Spleen (tissue), 11 donors: ENCODE data around the gene FABP2. TPM values are rescaled to one million over a fixed set of nuclear protein-coding genes. Genes with fewer than 3 reads are reported as not detected.
A peak's percentile ranks its signal among the peaks of the same experiment; 100 is the strongest.

ENCODE experiments used
- DNase-seq: peaks from one replicate; pipeline ENCODE4 v3.0.0-alpha.2; 2020
- H3K27ac ChIP-seq, 8 donors: fragments of 200-600 bp; sonication (generic) in 7 of 8; 1 replicate in 4 of 8; 2 replicates in 4 of 8; pipeline versions ENCODE4 v1.5.0 to v1.8.0; 2016 to 2021; ENCODE audit warnings: inconsistent platforms in 4 of 8, mild to moderate bottlenecking in 4 of 8, moderate library complexity in 1 of 8
- H3K27me3 ChIP-seq, 7 donors: fragments of 200-600 bp; sonication (generic) in 6 of 7; replicated peaks in 1 of 7; 1 replicate in 4 of 7; 2 replicates in 3 of 7; pipeline versions ENCODE4 v1.5.0 to v1.8.0; 2016 to 2021; ENCODE audit warnings: inconsistent platforms in 3 of 7, mild to moderate bottlenecking in 1 of 7
- H3K36me3 ChIP-seq, 6 donors: fragments of 200-600 bp; sonication (generic) in 5 of 6; 1 replicate in 4 of 6; 2 replicates in 2 of 6; pipeline versions ENCODE4 v1.5.0 to v1.8.0; 2016 to 2021; ENCODE audit warnings: inconsistent platforms in 2 of 6
- H3K4me1 ChIP-seq, 6 donors: fragments of 200-600 bp; sonication (generic) in 5 of 6; 1 replicate in 3 of 6; 2 replicates in 3 of 6; pipeline versions ENCODE4 v1.5.0 to v1.8.0; 2016 to 2021; ENCODE audit warnings: inconsistent platforms in 3 of 6
- H3K4me3 ChIP-seq, 8 donors: fragments of 200-600 bp; sonication (generic) in 7 of 8; 1 replicate in 4 of 8; 2 replicates in 4 of 8; pipeline versions ENCODE4 v1.5.0 to v1.8.0; 2016 to 2021; ENCODE audit warnings: inconsistent platforms in 4 of 8, mild to moderate bottlenecking in 4 of 8, moderate library complexity in 2 of 8
- H3K9me3 ChIP-seq, 8 donors: fragments of 200-600 bp; sonication (generic) in 7 of 8; 1 replicate in 4 of 8; 2 replicates in 4 of 8; pipeline versions ENCODE4 v1.5.0 to v1.8.0; 2016 to 2021; ENCODE audit warnings: inconsistent platforms in 4 of 8
- CTCF ChIP-seq, 11 experiments: fragments of 200-600 bp in 7 of 11; fragments of 450-650 bp in 4 of 11; sonication (generic) in 4 of 11; IDR thresholded peaks in 8 of 11; conservative IDR thresholded peaks in 3 of 11; 1 replicate in 7 of 11; 2 replicates in 4 of 11; pipeline versions ENCODE4 v1.4.0 to v1.8.0; 2016 to 2021; ENCODE audit warnings: antibody characterized with exemption in 11 of 11, inconsistent platforms in 4 of 11, mild to moderate bottlenecking in 1 of 11
- POLR2A ChIP-seq, 3 donors: fragments of 450-650 bp; IDR thresholded peaks; one replicate each; pipeline ENCODE4 v1.5.1; 2017; ENCODE audit warnings: antibody characterized with exemption in 3 of 3, mild to moderate bottlenecking in 1 of 3
- POLR2AphosphoS5 ChIP-seq, 3 donors: sonication (generic); formaldehyde crosslinking; IDR thresholded peaks; one replicate each; pipeline ENCODE4 v1.5.1; 2017; ENCODE audit warnings: antibody characterized with exemption in 3 of 3
- WGBS, 5 donors: extraction: QIAGEN DNeasy Blood & Tissue Kit in 3 of 5; methylation state at CpG; one replicate each; pipeline versions ENCODE4 v1.1.5 to v1.1.7; 2013 to 2018; 5-methylcytosine and 5-hydroxymethylcytosine counted together
- intact Hi-C: fragments of 100-400 bp; cut with DNase I; formaldehyde crosslinking; loops from one replicate; pipeline ENCODE4 v1.15.0; 2023; ENCODE audit warnings: low total_unique reads
- polyA plus RNA-seq, 3 donors: library from polyadenylated mRNA; stranded (reverse); fragments of 200-250 nt; gene quantifications; one replicate each; pipeline ENCODE4 v1.2.1, GENCODE V29; 2013
- total RNA-seq, 7 donors: library from RNA; depleted of rRNA in 3 of 7; stranded (reverse); fragments of >200 nt in 3 of 7; fragmentation: NEBNext Ultra II Directional in 4 of 7; extraction: Animal tissue kit (Norgen Biotek cat#: 25700) in 4 of 7; gene quantifications; one replicate each; pipeline versions ENCODE4 v1.1.0 to v1.2.1, GENCODE V29; 2016 to 2021
- donor health status: healthy with polysubstance abuse.
- donor health status: DM: no; HTN: no; CAD: no; lungs with moderate emphysema.
- donor health status: DM: no; HTN: no; CAD: no.
- donor health status: Bipolar disorder and iron deficiency.
- donor health status: healthy.
- donor health status: DM: no; HTN: no; CAD: no.
- donor health status: DM: yes; HTN: yes; CAD: no.

The FABP2 gene
- total and polyA plus RNA-seq, 10 donors = 0.16 to 0.26 TPM; not detected in 8

- H3K4me3 ChIP-seq = no peak overlapping the region
- intact Hi-C loops = loop anchor here (5.0 kb wide), 1 partner anchor 92 kb away; the partner anchor contains the start of gene USP53
- TF ChIP-seq POLR2A (IDR thresholded peaks at IDR 0.05) = no peak
Measured at GRCh38 chr4:119304431-119304830, 17.5 kb downstream of the FABP2 start.

GRCh38 chr4:119303587-119304305, 18.2 kb downstream of the FABP2 start:
- Histone ChIP-seq H3K27ac (no peak overlapping the region), H3K36me3 (no peaks in the 10 kb centered on the region), H3K4me1 (peaks cover 7 to 19% (median 13%) of the 10 kb centered on the region in 6 donors), H3K27me3 (no peaks in the 10 kb centered on the region), H3K4me3 (no peak overlapping the region), H3K9me3 (no peaks in the 10 kb centered on the region)
- intact Hi-C loops = loop anchor here (5.0 kb wide), 1 partner anchor 91 kb away; the partner anchor contains the start of gene USP53
- whole genome bisulfite sequencing, 5 donors = 86 to 97% (median 94%) methylated on average over 5 of the region's 5 CpGs
- DNase-seq = no peak
- TF ChIP-seq POLR2A (IDR thresholded peaks at IDR 0.05) (no peak), CTCF (IDR thresholded peaks at IDR 0.05 in 8 of 11, conservative IDR thresholded peaks at IDR 0.05 in 3 of 11) (no peak), POLR2AphosphoS5 (IDR thresholded peaks at IDR 0.05) (no peak)

More at GRCh38 chr4:119304431-119304830, 17.5 kb downstream of the FABP2 start:
- Histone ChIP-seq H3K9me3 (no peaks in the 10 kb centered on the region), H3K27me3 (no peaks in the 10 kb centered on the region), H3K4me1 (peaks cover 0 to 13% (median 6%) of the 10 kb centered on the region in 6 donors), H3K36me3 (no peaks in the 10 kb centered on the region), H3K27ac (no peak overlapping the region)
- no peak for DNase-seq

GRCh38 chr4:119302073-119302832, 19.7 kb downstream of the FABP2 start:
- no peaks in the 10 kb centered on the region for H3K9me3 ChIP-seq
- H3K4me1 ChIP-seq = peaks cover 19 to 34% (median 27%) of the 10 kb centered on the region in 6 donors
- H3K4me3 ChIP-seq = no peak overlapping the region
- 87 to 91% (median 88%) methylated on average over 5 of the region's 5 CpGs for WGBS, 5 donors
- H3K36me3 ChIP-seq = peaks cover 0 to 13% (median 2%) of the 10 kb centered on the region in 6 donors
- TF ChIP-seq CTCF (IDR thresholded peaks at IDR 0.05 in 8 of 11, conservative IDR thresholded peaks at IDR 0.05 in 3 of 11) = no peak
- TF ChIP-seq POLR2AphosphoS5 (IDR thresholded peaks at IDR 0.05) = no peak
- no peak for TF ChIP-seq POLR2A (IDR thresholded peaks at IDR 0.05)
- DNase-seq = no peak
- H3K27ac ChIP-seq = no peak overlapping the region
- no peaks in the 10 kb centered on the region for H3K27me3 ChIP-seq
- intact Hi-C loops = loop anchor here (5.0 kb wide), 1 partner anchor 90 kb away; the partner anchor contains the start of gene USP53

- intact Hi-C loops = loop anchor here (5.0 kb wide), 1 partner anchor 88 kb away; the partner anchor contains the start of gene USP53
- Histone ChIP-seq H3K27me3 (no peaks in the 10 kb centered on the region), H3K9me3 (no peaks in the 10 kb centered on the region), H3K4me3 (peak overlapping the region; percentile 62 to 88 (median 68)), H3K27ac (peak overlapping the region; percentile 93 to 98 (median 95)), H3K36me3 (peaks cover 0 to 32% (median 8%) of the 10 kb centered on the region in 6 donors), H3K4me1 (peaks cover 19 to 51% (median 28%) of the 10 kb centered on the region in 6 donors)
- TF ChIP-seq POLR2A (IDR thresholded peaks at IDR 0.05) = peak; percentile 36 to 85 (median 69)
- TF ChIP-seq POLR2AphosphoS5 (IDR thresholded peaks at IDR 0.05) = peak; percentile 96 to 98 (median 96)
- peak in 2 of 11 experiments; percentile 17 to 31 for TF ChIP-seq CTCF (IDR thresholded peaks at IDR 0.05 in 8 of 11, conservative IDR thresholded peaks at IDR 0.05 in 3 of 11)
- peak; percentile 99 for DNase-seq
- 0 to 1% (median 0%) methylated on average over 29 to 54 of the region's 54 CpGs for WGBS, 5 donors
Measured at GRCh38 chr4:119300101-119300978, 21.6 kb downstream of the FABP2 start.
